Esophagus muscularis mucosa (tissue), 3 donors: ENCODE measurements around the gene KCNAB2.

Source experiments
- POLR2A ChIP-seq: fragments of 450-650 bp; IDR thresholded peaks from one replicate; pipeline ENCODE4 v1.6.1; 2017; ENCODE audit warnings: antibody characterized with exemption, moderate library complexity, mild to moderate bottlenecking, low read depth
- POLR2AphosphoS5 ChIP-seq, 2 donors: sonication (generic); formaldehyde crosslinking; IDR thresholded peaks; one replicate each; pipeline ENCODE4 v1.6.1; 2017; ENCODE audit warnings: antibody characterized with exemption in 2 of 2
- TF ChIP-seq, protein P1 (sequence below), 3 experiments: fragments of 200-600 bp in 2 of 3; fragments of 450-650 bp in 1 of 3; sonication (generic) in 2 of 3; IDR thresholded peaks; one replicate each; pipeline ENCODE4 v1.5.1; 2017 to 2019; ENCODE audit warnings: antibody characterized with exemption in 3 of 3, mild to moderate bottlenecking in 2 of 3, moderate library complexity in 1 of 3

DNA sequence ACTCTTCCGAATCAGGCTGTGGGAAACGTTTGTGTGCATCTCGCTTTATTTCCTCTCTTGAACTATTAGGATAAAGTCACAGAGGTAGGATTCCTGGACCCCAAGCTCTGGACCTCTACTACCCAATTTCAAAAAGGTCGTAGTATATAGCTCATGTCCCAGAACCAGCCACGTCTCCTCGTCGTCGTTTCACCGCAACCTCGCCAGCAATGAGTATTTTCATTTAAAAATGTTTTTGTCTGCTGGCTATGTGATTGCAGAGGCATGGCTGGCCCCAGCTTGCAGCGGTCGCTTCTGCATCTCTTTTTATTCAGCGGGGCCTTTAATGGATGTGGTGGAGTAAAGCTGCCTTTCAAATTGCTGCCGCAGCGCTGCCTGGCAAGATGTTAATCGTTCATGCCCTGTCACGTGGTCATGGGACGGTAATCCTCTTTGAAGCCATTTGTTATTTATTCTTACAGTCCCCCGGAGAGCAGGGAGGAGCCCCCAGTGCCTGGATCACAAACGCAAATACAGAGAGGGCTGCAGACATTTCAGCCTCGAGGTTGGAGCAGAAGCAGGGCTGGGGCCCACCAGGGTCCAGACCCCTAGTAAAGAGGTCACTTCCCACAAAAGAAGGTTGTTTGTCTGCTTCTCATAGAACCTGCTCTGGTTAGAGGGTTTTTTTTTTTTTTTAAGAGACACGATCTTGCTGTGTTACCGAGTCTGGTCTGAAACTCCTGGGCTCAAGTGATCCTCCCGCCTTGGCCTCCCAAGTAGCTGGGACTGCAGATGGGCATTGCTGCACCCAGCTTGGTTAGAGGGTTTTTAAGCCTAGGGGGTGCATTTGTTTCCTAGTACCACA is 41.9 kb upstream of the KCNAB2 start:
- TF ChIP-seq, protein P1, sequence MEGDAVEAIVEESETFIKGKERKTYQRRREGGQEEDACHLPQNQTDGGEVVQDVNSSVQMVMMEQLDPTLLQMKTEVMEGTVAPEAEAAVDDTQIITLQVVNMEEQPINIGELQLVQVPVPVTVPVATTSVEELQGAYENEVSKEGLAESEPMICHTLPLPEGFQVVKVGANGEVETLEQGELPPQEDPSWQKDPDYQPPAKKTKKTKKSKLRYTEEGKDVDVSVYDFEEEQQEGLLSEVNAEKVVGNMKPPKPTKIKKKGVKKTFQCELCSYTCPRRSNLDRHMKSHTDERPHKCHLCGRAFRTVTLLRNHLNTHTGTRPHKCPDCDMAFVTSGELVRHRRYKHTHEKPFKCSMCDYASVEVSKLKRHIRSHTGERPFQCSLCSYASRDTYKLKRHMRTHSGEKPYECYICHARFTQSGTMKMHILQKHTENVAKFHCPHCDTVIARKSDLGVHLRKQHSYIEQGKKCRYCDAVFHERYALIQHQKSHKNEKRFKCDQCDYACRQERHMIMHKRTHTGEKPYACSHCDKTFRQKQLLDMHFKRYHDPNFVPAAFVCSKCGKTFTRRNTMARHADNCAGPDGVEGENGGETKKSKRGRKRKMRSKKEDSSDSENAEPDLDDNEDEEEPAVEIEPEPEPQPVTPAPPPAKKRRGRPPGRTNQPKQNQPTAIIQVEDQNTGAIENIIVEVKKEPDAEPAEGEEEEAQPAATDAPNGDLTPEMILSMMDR (IDR thresholded peaks at IDR 0.05) = no peak
- TF ChIP-seq POLR2AphosphoS5 (IDR thresholded peaks at IDR 0.05) = no peak
- TF ChIP-seq POLR2A = no peak
